Right kidney (tissue), 9 donors: Measurements from ENCODE around the gene POLR2C.
"Not testable (repeated sequence)": the region's sequence is repeated elsewhere in the genome, so short reads cannot be mapped to it uniquely, and the experiment has no call there.

ENCODE experiments used
- DNase-seq: peaks from one replicate; pipeline ENCODE4 v3.0.0-alpha.2; 2016
- long read RNA-seq, 8 donors: transcript quantifications; one replicate each; lab custom pipeline, GENCODE V29; 2026

The POLR2C gene
- long read RNA-seq, donor 1, transcript POLR2C-201 (9 exons, 2,057 nt): major isoform, 67 of 216 reads
- long read RNA-seq, donor 1, partial matches to known transcripts: 147 of 216 reads
- long read RNA-seq, donor 1, other reads (novel, unspliced or antisense): 0 of 216 reads
- long read RNA-seq, donor 2, transcript POLR2C-201 (9 exons, 2,057 nt): major isoform, 32 of 36 reads
- long read RNA-seq, donor 2, partial matches to known transcripts: 0 of 36 reads
- long read RNA-seq, donor 2, other reads (novel, unspliced or antisense): 0 of 36 reads
- long read RNA-seq, donor 3, transcript POLR2C-201 (9 exons, 2,057 nt): major isoform, 20 of 20 reads
- long read RNA-seq, donor 3, partial matches to known transcripts: 0 of 20 reads
- long read RNA-seq, donor 3, other reads (novel, unspliced or antisense): 0 of 20 reads
- long read RNA-seq, donor 4, transcript POLR2C-203 (7 exons, 806 nt): minor isoform, 5 of 48 reads
- long read RNA-seq, donor 4, transcript POLR2C-201 (9 exons, 2,057 nt): major isoform, 37 of 48 reads
- long read RNA-seq, donor 4, partial matches to known transcripts: 0 of 48 reads
- long read RNA-seq, donor 4, other reads (novel, unspliced or antisense): 5 of 48 reads
- long read RNA-seq, donor 5, transcript POLR2C-201 (9 exons, 2,057 nt): major isoform, 42 of 49 reads
- long read RNA-seq, donor 5, partial matches to known transcripts: 0 of 49 reads
- long read RNA-seq, donor 5, other reads (novel, unspliced or antisense): 0 of 49 reads
- long read RNA-seq, donor 6, transcript POLR2C-201 (9 exons, 2,057 nt): major isoform, 26 of 28 reads
- long read RNA-seq, donor 6, partial matches to known transcripts: 0 of 28 reads
- long read RNA-seq, donor 6, other reads (novel, unspliced or antisense): 0 of 28 reads
- long read RNA-seq, donor 7: 0 reads
- long read RNA-seq, donor 8, transcript POLR2C-201 (9 exons, 2,057 nt): major isoform, 39 of 50 reads
- long read RNA-seq, donor 8, partial matches to known transcripts: 0 of 50 reads
- long read RNA-seq, donor 8, other reads (novel, unspliced or antisense): 7 of 50 reads

- DNase-seq: peak; percentile 74
Measured at GRCh38 chr16:57462209-57462977, at the start of gene POLR2C. Gene POLR2C, plus strand, starts transcription at chr16:57462679. Its CDS starts 46 bp downstream, at chr16:57462725.

GRCh38 chr16:57413301-57413730, 49.2 kb upstream of the POLR2C start:
- no peak for DNase-seq

GRCh38 chr16:57413733-57414132, 48.7 kb upstream of the POLR2C start:
- no peak for DNase-seq

- no peak for DNase-seq
Measured at GRCh38 chr16:57416084-57416483, 46.4 kb upstream of the POLR2C start.

GRCh38 chr16:57419506-57419905, 43.0 kb upstream of the POLR2C start:
- DNase-seq: no peak

GRCh38 chr16:57422026-57422944, 40.2 kb upstream of the POLR2C start:
- DNase-seq: peak; percentile 39

DNA sequence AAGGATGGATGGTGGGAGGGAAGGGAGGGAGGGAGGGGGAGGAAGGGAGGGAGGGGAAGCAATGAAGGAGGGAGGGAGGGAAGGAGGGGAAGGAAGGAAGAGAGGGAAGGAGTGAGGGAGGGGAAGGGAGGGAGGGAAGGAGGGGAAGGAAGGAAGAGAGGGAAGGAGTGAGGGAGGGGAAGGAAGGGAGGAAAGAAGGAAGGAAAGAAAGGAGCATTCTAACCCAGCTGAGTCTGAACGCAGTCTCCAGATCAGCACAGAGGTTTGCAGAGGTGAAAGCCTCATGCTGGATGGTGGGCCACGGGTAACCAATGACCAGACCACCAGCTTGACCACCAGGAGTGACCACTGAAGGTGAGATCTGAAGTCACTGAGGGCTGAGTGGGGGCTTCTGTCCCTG, 39.3 kb upstream of the POLR2C start:
- no peak for DNase-seq

DNA sequence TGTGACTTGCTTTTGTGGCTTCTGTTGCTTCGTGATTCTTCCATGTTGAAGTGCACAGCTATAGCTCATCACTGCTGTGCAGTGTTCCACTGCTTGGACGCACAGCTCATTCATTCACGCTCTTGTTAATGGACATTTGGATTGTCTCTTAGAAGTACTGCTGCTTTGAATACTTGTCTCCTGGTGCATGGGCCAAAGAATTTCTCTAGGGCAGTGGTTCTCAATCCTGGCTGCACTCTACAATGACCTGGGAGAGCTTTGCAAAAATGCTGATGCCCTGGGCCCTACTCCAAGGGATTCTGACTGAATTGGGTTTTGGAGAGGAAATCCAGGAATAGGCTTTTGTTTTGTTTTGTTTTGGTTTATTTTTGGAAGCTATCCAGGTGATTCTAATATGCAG, 37.9 kb upstream of the POLR2C start:
- no peak for DNase-seq

DNA sequence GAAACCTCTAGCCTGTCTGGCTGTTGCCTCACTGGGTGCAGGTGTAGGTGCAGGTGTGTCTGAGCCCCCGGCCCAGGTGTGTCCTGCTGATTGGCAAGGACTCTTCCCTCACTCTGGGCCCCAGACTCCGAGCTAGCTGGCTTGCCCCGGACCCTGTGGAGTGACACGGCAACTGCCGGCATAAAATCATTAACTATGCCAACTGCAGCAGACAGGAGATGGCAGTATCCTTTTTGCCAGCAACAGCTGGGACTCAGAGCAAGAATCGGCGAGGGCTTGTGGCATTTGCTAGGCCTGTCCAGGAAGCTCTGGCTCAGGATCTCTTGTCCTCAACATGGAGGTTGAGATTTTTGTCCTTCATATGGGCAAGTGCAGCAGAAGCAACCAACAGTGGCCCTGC, 36.1 kb upstream of the POLR2C start:
- no peak for DNase-seq

- no peak for DNase-seq
Measured at GRCh38 chr16:57427307-57427706, 35.2 kb upstream of the POLR2C start.

GRCh38 chr16:57427824-57428223, 34.7 kb upstream of the POLR2C start:
- no peak for DNase-seq

GRCh38 chr16:57430955-57431354, 31.5 kb upstream of the POLR2C start:
- no peak for DNase-seq

GRCh38 chr16:57432505-57432904, 30.0 kb upstream of the POLR2C start:
- no peak for DNase-seq

GRCh38 chr16:57432989-57433388, 29.5 kb upstream of the POLR2C start:
- DNase-seq: no peak

DNA sequence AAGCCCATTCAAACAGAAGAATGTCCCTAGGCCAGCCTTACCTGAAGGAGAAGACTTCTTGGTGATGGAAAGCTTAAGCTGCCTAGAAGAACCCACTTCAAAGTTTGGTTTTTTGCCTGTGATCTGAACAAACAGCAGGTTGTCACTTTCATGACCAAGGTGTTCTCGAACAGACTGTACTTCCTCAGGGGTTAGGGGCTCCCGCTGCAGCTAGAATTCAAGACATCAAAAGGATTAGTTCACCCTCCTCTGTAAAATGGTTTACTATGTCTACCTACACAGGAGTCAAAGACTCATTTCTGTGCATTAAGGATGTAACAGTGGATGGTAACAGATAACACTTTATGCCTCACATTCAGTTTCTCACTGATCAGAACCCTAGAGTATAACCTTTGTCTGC, 28.5 kb upstream of the POLR2C start:
- no peak for DNase-seq

DNA sequence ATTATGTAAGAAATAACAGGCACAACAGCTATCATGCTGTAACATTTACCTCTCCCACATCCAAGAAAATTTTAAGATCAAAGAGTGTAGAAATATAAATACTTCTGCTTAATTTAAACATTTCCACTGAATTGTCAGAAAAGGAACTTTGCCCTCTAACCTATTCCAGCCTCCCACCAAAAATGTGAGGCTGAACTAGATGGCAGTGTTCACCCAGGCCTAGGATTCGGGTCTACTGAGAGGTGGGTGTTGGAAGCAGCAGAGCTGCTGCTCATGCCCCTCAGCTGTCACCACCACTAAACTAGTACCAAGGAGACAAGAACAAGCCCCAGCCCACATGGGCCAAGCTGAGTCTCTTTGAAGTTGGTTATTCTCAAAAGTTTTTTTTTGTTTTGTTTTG, 26.6 kb upstream of the POLR2C start:
- DNase-seq: no peak

DNA sequence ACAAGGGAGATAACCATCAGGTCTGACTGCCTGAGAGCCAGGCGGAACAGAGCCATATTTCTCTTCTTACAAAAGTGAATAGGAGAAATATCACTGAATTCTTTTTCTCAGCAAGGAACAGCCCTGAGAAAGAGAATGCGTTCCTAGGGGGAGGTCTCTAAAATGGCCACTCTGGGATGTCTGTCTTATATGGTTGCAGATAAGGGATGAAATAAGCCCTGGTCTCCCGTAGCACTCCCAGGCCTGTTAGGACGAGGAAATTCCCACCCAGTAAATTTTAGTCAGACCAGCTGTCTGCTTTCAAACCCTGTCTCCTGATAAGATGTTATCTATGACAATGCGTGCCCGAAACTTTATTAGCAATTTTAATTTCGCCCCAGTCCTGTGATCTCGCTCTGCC, 22.5 kb upstream of the POLR2C start:
- not testable (repeated sequence) for DNase-seq

DNA sequence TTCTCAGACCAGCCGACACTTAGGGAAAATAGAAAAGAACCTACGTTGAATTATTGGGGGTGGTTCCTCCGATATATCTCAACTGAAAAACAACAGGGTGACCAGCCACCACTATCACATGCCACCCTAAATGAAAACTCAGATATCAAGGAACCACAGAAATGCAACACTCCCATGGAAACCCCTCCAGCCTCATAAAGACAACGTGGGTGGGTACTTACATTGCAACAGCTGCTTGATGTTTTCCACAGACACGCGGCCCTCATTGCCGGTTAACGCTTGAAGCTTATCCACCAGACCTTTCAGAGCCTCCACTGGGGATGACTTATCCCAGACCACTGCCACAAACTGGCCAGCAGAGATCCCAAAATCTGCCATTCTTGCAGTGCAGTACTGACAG, 21.9 kb upstream of the POLR2C start:
- not testable (repeated sequence) for DNase-seq

DNA sequence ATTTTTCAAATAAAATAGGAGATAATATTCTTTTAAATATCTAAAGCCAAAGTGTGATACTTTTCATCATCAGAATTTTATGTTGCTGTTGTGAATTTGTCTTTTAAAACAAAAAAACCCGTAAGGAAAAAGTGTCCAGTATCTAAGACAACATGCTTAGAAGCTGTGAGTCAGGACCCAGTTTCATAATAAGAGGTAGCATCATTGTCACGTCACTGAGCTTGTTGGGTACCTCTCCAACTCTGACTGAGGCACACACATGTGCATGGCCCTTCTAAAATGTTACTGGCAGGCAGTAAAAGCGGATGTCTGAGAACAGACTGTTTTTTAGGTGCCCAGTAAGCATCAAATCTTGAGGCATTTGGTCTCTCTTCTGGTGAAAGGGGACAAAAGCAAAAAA, 17.8 kb upstream of the POLR2C start:
- no peak for DNase-seq

DNA sequence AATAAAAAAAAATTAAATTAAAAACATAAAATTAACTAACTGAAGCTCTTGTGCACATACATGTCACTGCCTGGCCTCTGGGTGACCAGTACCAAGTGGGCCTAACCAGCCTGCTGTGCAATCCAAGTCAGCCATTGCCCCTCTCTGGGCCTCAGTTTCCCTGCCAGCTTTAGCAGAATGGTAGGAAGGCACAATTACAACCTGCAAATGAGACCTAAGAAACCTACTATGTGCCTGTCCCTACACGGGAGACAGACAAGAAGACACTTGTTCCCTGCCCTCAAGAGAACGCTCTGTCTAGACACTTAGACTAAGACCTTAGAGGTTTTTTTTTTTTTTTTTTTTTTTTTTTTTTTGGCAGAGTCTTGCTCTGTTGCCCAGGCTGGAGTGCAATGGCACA, 17.0 kb upstream of the POLR2C start:
- DNase-seq: no peak

GRCh38 chr16:57446531-57447185, 15.8 kb upstream of the POLR2C start:
- no peak for DNase-seq
